Measurements from ENCODE around the gene ZNF223.

GRCh38 chr19:44050740-44051649 is 841 bp upstream of the ZNF223 start:
- TF ChIP-seq CSRNP3 (CRISPR knock-in tag; IDR thresholded peaks at IDR 0.05) (no peak), ZNF70 (CRISPR knock-in tag; IDR thresholded peaks at IDR 0.05) (no peak)

Measured in SK-N-SH treated with all-trans-retinoic acid at 6 μM for 48 hours (cell line).